HepG2 (cell line): ENCODE results near the gene MIF. TPM values are rescaled to one million over a fixed set of nuclear protein-coding genes. Genes with fewer than 3 reads are reported as not detected.

Experiments used
- AHDC1 ChIP-seq: sonication (generic); formaldehyde crosslinking; IDR thresholded peaks from 2 replicates; pipeline ENCODE4 v1.5.1; 2020; ENCODE audit warnings: mild to moderate bottlenecking, missing genetic modification reagents, borderline replicate concordance
- DNMT1 ChIP-seq: sonication (generic); formaldehyde crosslinking; IDR thresholded peaks from 2 replicates; pipeline ENCODE4 v1.5.1; 2020; ENCODE audit warnings: mild to moderate bottlenecking, missing genetic modification reagents
- FIP1L1 ChIP-seq: fragments of 200-400 bp; formaldehyde crosslinking; IDR thresholded peaks from 2 replicates; pipeline ENCODE4 v1.6.1; 2018; ENCODE audit warnings: low read depth, mild to moderate bottlenecking, low read length, moderate library complexity, borderline replicate concordance; ENCODE audit not compliant: insufficient read depth
- HDAC2 ChIP-seq: sonication (generic); formaldehyde crosslinking; IDR thresholded peaks from 2 replicates; pipeline ENCODE4 v1.4.0; 2020; ENCODE audit warnings: missing genetic modification reagents
- HNRNPLL ChIP-seq: fragments of 200-400 bp; formaldehyde crosslinking; IDR thresholded peaks from 2 replicates; pipeline ENCODE4 v1.6.1; 2017; ENCODE audit warnings: mild to moderate bottlenecking, low read depth, low read length; ENCODE audit not compliant: poor library complexity, severe bottlenecking
- MYC ChIP-seq: sonication (generic); formaldehyde crosslinking; IDR thresholded peaks from 2 replicates; pipeline ENCODE4 v1.9.0; 2021; ENCODE audit warnings: missing genetic modification reagents, borderline replicate concordance
- NFE2L1 ChIP-seq: sonication (generic); formaldehyde crosslinking; IDR thresholded peaks from 2 replicates; pipeline ENCODE4 v1.4.0; 2020; ENCODE audit warnings: missing genetic modification reagents, mild to moderate bottlenecking, borderline replicate concordance
- SP1 ChIP-seq, 2 experiments: fragments of 450-650 bp in 1 of 2; sonication (generic) in 1 of 2; formaldehyde crosslinking in 1 of 2; IDR thresholded peaks; 2 replicates each; pipeline versions ENCODE4 v1.4.0 to v1.6.1; 2016 to 2020; ENCODE audit warnings: missing genetic modification reagents in 1 of 2
- ZFX ChIP-seq: sonication (generic); formaldehyde crosslinking; IDR thresholded peaks from 2 replicates; pipeline ENCODE4 v1.4.0; 2020; ENCODE audit warnings: mild to moderate bottlenecking, low read depth, missing genetic modification reagents, moderate library complexity
- ZNF512B ChIP-seq: sonication (generic); formaldehyde crosslinking; IDR thresholded peaks from 2 replicates; pipeline ENCODE4 v1.5.1; 2020; ENCODE audit warnings: missing genetic modification reagents, mild to moderate bottlenecking, borderline replicate concordance
- ZNF616 ChIP-seq: sonication (generic); formaldehyde crosslinking; IDR thresholded peaks from 2 replicates; pipeline ENCODE4 v1.5.0; 2020; ENCODE audit warnings: low read depth, mild to moderate bottlenecking, missing genetic modification reagents
- ZNF709 ChIP-seq: sonication (generic); formaldehyde crosslinking; IDR thresholded peaks from 2 replicates; pipeline ENCODE4 v1.5.0; 2020; ENCODE audit warnings: mild to moderate bottlenecking, missing genetic modification reagents
- ZNF776 ChIP-seq: sonication (generic); formaldehyde crosslinking; IDR thresholded peaks from 2 replicates; pipeline ENCODE4 v1.4.0; 2020; ENCODE audit warnings: mild to moderate bottlenecking, missing genetic modification reagents
- ZNF790 ChIP-seq: sonication (generic); formaldehyde crosslinking; IDR thresholded peaks from 2 replicates; pipeline ENCODE4 v1.8.0; 2022; ENCODE audit warnings: missing genetic modification reagents, mild to moderate bottlenecking, borderline replicate concordance
- polyA plus RNA-seq, 8 experiments: library from polyadenylated mRNA; depleted of rRNA in 3 of 8; stranded (reverse) in 7 of 8; unstranded in 1 of 8; fragments of >200 nt; fragmentation: Illumina TruSeq in 4 of 8; extraction: Trizol in 4 of 8; gene quantifications; 2 replicates each; pipeline versions ENCODE4 v1.2.1 to v1.2.3, GENCODE V29; 2011 to 2016; ENCODE audit warnings: low read depth in 4 of 8, missing spikeins in 1 of 8, mixed read lengths in 1 of 8; ENCODE audit not compliant: insufficient read depth in 1 of 8
- total RNA-seq, 5 experiments: library from RNA; depleted of rRNA; stranded (reverse); fragments of >200 nt; fragmentation: Illumina TruSeq; extraction: Trizol; gene quantifications; 2 replicates each; pipeline ENCODE4 v1.2.3, GENCODE V29; 2016; ENCODE audit warnings: low read depth in 1 of 5
- TF ChIP-seq, protein P1 (sequence below): sonication (generic); formaldehyde crosslinking; IDR thresholded peaks from 2 replicates; pipeline ENCODE4 v1.4.0; 2020; ENCODE audit warnings: mild to moderate bottlenecking, missing genetic modification reagents
- TF ChIP-seq, protein P2 (sequence below): sonication (generic); formaldehyde crosslinking; IDR thresholded peaks from 2 replicates; pipeline ENCODE4 v1.4.0; 2020; ENCODE audit warnings: missing genetic modification reagents

Gene MIF
- total and polyA plus RNA-seq, 2 of the 13 experiments (the other 11 are each of a cell fraction or from before 2014, with no cell fraction given) = 634 to 675 TPM

- no peak for TF ChIP-seq DNMT1 (CRISPR knock-in tag)
- 0 out of 2 replicates have a peak, but pooled peaks have one; percentile 62 for TF ChIP-seq HDAC2
- TF ChIP-seq MYC (CRISPR knock-in tag) = peak; percentile 71
- peak; percentile 40; the same call in 1 of the 2 replicates for TF ChIP-seq ZNF709 (CRISPR knock-in tag)
- TF ChIP-seq ZFX = peak; percentile 31; the same call in 1 of the 2 replicates
- peak; percentile 17; the same call in 1 of the 2 replicates for TF ChIP-seq ZNF616 (CRISPR knock-in tag)
- TF ChIP-seq, protein P1, sequence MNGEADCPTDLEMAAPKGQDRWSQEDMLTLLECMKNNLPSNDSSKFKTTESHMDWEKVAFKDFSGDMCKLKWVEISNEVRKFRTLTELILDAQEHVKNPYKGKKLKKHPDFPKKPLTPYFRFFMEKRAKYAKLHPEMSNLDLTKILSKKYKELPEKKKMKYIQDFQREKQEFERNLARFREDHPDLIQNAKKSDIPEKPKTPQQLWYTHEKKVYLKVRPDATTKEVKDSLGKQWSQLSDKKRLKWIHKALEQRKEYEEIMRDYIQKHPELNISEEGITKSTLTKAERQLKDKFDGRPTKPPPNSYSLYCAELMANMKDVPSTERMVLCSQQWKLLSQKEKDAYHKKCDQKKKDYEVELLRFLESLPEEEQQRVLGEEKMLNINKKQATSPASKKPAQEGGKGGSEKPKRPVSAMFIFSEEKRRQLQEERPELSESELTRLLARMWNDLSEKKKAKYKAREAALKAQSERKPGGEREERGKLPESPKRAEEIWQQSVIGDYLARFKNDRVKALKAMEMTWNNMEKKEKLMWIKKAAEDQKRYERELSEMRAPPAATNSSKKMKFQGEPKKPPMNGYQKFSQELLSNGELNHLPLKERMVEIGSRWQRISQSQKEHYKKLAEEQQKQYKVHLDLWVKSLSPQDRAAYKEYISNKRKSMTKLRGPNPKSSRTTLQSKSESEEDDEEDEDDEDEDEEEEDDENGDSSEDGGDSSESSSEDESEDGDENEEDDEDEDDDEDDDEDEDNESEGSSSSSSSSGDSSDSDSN (CRISPR knock-in tag) = peak; percentile 74; the same call in 1 of the 2 replicates
- peak; percentile 64 for TF ChIP-seq AHDC1 (CRISPR knock-in tag)
- no peak for TF ChIP-seq NFE2L1
- peak; percentile 82; the same call in 1 of the 2 replicates for TF ChIP-seq ZNF512B (CRISPR knock-in tag)
- TF ChIP-seq FIP1L1 = peak; percentile 64; the same call in 1 of the 2 replicates
- TF ChIP-seq ZNF776 (CRISPR knock-in tag) = 0 out of 2 replicates have a peak, but pooled peaks have one; percentile 1
- TF ChIP-seq, protein P2, sequence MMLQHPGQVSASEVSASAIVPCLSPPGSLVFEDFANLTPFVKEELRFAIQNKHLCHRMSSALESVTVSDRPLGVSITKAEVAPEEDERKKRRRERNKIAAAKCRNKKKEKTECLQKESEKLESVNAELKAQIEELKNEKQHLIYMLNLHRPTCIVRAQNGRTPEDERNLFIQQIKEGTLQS (CRISPR knock-in tag) = no peak
- TF ChIP-seq SP1 (IDR thresholded peaks at IDR 0.05) = no peak
- peak; percentile 69; the same call in 1 of the 2 replicates for TF ChIP-seq SP1 (CRISPR knock-in tag; IDR thresholded peaks at IDR 0.05)
- peak; percentile 78 for TF ChIP-seq ZNF790 (CRISPR knock-in tag)
- peak; percentile 82 for TF ChIP-seq HNRNPLL
These were observed at the start of gene MIF (continued) for GRCh38 chr22:23893945-23894709.
